Measurements from ENCODE around the gene COL12A1.
A peak's percentile ranks its signal among the peaks of the same experiment; 100 is the strongest.

The COL12A1 gene

DNA sequence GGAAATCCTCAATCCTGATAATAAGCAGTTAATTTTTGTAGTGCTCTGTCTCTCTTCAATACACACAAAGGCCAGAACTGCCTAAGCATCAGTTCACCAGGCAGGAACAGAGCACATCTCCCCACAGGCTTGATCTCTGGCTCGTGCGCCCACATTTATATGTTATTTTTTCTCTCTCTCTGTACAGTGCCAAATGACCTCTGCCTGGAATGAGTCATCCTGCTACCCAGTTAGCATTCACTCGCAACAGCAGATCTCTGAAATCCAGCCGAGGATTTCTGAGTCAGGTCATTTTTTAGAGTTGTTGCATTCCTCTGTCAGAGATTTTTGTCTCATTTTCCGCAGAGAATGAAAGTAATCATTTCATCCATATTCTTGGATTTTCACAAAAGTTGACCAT is 107.1 kb downstream of the COL12A1 start:
- DNase-seq, result no peak

DNA sequence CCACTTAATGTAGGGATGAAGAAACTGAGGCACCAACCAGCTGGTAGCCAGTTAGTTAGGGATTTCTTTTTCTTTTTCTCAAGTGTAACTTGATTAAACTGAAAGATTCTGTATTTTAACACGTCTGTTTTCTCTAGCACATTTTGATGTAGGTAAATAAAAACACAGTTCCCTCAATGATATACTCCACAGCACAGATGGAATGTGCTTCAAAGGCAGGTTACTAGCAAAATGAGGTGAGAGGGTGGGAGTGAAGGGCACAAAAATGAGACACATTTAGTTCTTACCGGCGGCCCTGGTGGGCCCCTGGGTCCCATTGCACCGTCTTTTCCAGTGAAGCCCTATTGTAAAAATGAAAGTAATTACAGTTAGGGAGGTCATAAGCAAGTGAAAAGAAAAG is 108.9 kb downstream of the COL12A1 start:
- DNase-seq, result peak; percentile 22

GRCh38 chr6:75094614-75095200 is 111.1 kb downstream of the COL12A1 start:
- no peak for DNase-seq

- DNase-seq, result no peak
These were observed 114.2 kb downstream of the COL12A1 start for GRCh38 chr6:75091467-75092190.

GRCh38 chr6:75090576-75090975 is 115.3 kb downstream of the COL12A1 start:
- no peak for DNase-seq

DNA sequence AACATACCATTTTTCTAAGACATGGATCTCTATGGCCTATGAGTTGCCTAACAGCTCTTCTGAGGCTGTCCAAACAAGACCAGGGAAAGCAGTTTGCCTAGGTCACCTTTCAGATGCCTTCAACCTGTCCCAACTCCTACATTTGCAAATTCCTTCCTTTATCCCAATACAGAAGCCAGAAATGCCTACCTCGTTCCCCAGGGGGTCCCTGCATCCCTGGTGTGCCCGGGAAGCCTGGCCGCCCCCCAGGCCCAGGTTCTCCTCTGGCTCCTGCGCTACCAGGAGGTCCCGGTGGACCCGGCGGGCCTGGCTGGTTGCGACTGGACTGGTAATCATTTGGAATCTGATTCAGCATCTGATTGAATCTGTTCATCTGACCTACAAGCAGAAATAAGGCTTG is 115.9 kb downstream of the COL12A1 start:
- no peak for DNase-seq

GRCh38 chr6:75089151-75089897 is 116.5 kb downstream of the COL12A1 start:
- no peak for DNase-seq

DNA sequence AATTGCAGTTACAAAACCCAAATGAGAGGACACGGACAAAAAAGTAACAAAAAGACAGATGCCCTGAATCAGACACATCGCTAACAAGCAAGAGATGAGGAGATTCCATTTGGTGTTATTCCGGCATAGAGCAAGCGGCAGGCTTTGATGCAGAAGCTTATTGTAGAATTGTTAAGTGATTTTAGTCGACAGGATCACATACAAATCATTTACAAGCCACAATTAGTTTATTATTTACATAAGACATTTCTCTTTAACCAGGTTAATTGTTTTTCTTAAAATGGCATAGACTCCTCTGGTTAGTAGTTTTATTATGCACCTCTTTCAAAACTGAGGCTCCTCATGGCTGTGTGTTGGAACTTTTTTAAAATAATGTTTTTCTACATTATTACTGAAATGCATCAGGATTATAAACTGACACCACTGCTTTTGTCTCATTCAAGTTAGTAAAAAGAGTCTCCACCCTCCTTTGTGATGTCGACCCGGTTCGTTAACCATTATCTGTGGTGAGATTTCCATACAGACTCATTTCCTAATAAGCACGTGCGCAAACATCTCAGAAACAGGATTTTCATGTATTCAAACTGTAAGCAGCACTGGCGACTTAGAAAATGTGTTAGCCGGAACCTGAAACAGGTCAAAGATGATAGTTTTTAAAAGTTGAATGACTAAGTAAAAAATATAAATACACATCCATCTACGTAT is 119.8 kb downstream of the COL12A1 start:
- DNase-seq, result no peak

DNA sequence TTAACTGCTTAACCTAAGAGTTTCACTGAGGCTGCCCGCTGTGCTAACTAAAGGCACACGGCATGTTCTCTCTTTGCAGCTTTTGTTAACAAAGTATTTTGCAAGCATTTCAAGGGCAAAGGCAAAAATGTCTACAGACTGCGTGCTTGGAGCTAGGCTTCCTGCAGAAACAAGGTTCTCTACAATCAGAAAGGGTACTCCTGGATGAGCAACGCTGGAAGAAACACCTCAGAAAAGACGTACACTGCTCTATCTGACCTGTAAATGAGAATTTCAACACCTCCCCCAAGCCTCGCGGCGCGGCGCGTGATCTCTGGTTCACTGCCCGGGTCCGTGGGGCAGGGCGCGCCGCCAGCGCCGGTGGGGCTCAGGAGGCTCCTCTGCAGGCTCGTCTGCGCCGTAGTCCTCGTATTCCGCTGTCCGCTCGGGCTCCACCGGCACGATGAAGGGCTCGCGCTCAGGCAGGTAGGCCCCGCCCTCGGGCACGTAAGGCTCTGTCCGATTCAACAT is 120.9 kb downstream of the COL12A1 start:
- peak; percentile 56 for DNase-seq

- no peak for DNase-seq
These were observed 121.8 kb downstream of the COL12A1 start for GRCh38 chr6:75084018-75084417.

DNA sequence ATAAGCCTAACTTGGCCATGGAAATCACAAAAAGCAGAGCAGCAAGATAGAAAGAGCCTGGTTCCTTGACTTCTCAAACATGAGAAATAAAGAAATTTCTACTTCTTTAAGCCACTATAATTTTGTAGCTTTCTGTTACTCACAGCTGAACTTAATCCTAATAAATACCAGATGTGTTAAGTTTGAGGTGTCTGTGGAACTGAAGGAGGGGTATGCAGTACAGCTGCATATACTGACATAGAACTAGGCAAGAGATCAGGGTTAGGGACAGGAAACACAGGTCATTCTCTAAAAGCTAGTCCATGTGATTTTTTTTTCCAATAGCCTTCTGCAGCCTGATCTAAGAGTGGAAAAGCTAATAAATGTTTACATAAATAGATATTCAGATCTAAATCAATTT is 123.9 kb downstream of the COL12A1 start:
- DNase-seq, result no peak

DNA sequence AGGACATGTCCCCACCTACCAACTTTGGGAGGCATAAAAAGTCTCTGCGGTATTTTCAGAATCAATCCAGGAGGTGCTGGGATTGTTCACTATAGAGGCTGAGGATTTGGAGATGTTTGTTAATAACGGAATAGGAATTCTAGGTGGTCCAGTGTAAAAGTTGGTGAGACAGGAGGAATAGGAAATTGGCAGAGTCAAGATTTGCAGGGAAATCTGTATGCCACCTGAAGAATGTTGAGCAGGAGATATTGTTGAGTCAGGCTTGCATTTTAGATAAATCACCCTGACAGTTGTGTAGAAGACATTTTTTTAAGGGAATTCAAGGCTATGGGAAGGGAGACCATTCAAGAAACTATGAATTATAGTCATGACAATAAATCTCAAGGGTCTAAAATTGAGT is 124.8 kb downstream of the COL12A1 start:
- no peak for DNase-seq

DNA sequence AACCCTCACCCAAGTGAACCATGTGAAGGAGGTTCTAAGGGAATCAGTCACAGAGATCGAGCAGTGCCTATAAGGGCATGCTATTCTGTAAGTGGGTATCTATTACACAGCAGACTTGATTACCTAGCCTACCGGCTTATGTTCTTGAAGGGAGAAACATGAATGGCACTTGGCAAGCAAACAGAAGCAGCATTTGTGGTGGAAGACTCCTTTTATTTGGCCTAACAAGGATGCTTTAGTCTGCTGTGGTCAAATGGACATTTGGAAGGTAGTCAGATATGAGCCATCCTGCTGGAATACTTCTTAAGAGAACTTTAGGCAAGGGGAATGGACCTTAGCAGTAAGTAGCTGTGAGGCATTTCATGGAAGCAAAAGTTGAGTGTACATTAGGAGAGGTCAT is 126.3 kb downstream of the COL12A1 start:
- no peak for DNase-seq

DNA sequence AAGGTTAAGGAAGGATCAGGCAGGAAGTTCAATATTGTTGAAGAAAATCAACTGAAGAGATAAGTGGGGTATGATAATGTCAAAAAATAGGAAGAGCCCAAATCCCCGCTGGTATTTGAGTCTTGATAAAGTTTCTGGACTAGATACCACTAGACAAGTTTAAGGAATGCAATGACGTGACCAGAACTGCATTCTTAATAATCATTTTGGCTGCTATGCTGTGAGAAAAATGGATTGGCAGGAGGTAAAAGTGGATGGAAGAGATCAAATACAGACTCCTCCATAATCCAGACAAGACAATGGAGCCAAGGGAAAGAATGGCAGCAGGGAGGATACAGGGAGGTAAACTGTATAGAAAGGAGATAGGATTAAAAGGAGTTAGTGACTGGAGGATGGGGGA is 128.2 kb downstream of the COL12A1 start:
- no peak for DNase-seq

DNA sequence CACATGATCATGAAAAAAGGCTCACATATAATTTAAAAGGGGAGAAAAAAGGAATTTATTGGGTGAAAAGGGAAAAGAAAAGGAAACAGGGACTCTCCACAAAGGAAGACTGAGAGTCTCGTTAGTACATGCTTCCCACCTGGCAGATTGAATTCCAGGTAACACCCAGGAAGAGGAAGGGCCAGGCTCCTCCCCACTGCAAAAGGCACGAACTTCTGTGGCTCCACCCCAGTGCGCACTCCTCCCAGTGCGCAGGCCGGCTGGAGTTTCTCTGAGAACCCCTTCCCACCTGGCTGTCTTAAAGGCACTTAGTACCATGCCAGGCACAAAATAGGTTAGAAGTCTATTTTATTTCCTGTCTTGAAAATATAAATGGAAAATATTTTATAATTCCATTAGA is 129.8 kb downstream of the COL12A1 start:
- no peak for DNase-seq

DNA sequence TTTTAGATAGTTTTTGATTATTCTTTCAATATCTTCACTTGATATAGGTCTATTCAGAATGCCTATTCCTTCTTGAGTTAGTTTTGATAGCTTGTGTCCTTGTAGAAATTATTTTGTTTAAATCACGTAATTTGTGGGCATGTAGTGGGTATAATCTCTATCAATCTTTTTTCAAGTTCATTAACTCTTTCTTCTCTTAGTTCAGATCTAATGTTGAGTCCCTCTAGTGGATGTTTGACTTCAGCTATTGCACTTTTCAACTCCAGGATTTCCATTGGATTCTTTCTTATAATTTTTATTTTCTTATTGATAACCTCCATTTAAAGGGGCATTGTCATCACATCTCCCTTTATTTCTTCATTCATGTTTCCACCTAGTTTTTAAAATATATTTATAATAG is 135.6 kb downstream of the COL12A1 start:
- DNase-seq, result no peak

DNA sequence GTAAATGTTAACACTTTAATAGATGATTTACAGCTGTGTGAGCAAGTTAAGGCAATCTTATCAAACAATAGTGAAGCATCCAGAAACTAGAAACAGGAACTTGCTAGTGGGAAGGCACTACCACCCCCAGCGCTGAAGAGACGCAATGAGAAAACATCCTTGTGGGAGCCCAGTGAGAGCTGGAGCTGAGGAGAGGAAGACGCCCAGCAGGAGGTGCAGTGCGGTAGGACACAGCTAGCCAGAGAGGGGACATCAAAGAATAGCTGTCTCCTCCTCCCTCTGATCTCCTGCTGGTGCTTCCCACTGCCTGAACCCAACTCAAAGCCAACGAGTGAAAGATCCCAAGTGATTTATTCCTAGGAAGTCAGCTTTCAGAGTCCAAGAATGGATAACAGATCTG is 140.3 kb downstream of the COL12A1 start:
- DNase-seq, result no peak

- no peak for DNase-seq
These were observed 153.4 kb downstream of the COL12A1 start for GRCh38 chr6:75052491-75052890.

GRCh38 chr6:75049308-75049707 is 156.5 kb downstream of the COL12A1 start:
- no peak for DNase-seq

GRCh38 chr6:75044846-75045245 is 161.0 kb downstream of the COL12A1 start:
- DNase-seq, result no peak

DNA sequence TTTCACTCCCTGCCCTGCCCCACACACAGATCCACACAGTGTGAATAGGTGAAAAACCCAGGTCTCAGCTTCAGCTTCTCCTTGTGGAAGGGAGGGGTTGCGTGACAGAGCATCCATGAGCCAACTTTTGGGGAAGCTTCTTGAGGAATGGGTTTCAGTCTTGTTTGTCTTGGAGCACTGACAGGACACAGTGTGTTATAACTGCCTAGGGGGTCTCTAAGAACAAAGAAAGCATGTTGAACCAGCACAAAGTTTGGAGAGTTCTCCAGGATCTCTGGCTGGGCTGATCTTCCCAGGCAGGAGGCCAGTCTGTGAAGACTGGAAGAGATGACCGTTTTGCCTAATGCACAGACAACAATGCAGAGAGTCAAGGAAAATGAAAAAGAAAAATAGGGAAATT is 164.5 kb downstream of the COL12A1 start:
- DNase-seq, result no peak
